Dendritic cell treated with granulocyte-macrophage colony-stimulating factor and Interleukin-4, amounts not matched to agents 40 ng/mL and 50 ng/mL, for 4 days (primary cell): Measurements from ENCODE around the gene EME2.

Experiments
- H3K27ac Mint-ChIP-seq: one replicate; pipeline ENCODE4 v1.8.0; 2022; ENCODE audit warnings: mild to moderate bottlenecking, mixed read lengths
- H3K27me3 Mint-ChIP-seq: one replicate; pipeline ENCODE4 v1.8.0; 2022; ENCODE audit warnings: mild to moderate bottlenecking, mixed read lengths
- H3K36me3 Mint-ChIP-seq: one replicate; pipeline ENCODE4 v1.8.0; 2022; ENCODE audit warnings: low read depth, mixed read lengths
- H3K4me1 Mint-ChIP-seq: one replicate; pipeline ENCODE4 v1.8.0; 2022; ENCODE audit warnings: low read depth, mixed read lengths
- H3K4me3 Mint-ChIP-seq: one replicate; pipeline ENCODE4 v1.8.0; 2022; ENCODE audit warnings: mild to moderate bottlenecking, moderate library complexity, mixed read lengths
- H3K9me3 Mint-ChIP-seq: one replicate; pipeline ENCODE4 v1.8.0; 2022; ENCODE audit warnings: mixed read lengths
- intact Hi-C: fragments of 100-400 bp; cut with micrococcal nuclease; formaldehyde crosslinking; loops from one replicate; pipeline ENCODE4 v1.15.0; 2022

The EME2 gene

DNA sequence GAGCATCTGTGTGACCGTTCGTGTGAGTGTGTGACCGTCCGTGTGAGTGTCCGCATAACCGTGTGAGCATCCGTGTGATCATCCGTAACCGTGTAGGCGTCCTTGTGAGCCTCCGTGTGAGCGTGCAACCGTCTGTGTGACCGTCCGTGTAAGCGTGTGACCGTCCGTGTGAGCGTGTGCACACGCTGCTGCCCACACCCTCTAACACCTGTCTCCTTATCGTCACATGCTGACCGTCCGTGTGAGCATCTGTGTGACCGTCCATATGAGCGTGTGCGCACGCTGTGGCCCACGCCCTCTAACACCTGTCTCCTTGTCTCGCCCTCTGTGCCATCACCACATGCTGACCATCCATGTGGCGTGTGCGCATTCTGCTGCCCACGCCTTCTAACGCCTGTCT, 32.4 kb upstream of the EME2 start:
- Mint-ChIP-seq H3K4me1 (no peaks in the 10 kb centered on the region), H3K27me3 (no peaks in the 10 kb centered on the region), H3K9me3 (no peaks in the 10 kb centered on the region), H3K27ac (no peak overlapping the region), H3K36me3 (peaks cover 35% of the 10 kb centered on the region), H3K4me3 (no peak overlapping the region)
- intact Hi-C loops = no loop called here

DNA sequence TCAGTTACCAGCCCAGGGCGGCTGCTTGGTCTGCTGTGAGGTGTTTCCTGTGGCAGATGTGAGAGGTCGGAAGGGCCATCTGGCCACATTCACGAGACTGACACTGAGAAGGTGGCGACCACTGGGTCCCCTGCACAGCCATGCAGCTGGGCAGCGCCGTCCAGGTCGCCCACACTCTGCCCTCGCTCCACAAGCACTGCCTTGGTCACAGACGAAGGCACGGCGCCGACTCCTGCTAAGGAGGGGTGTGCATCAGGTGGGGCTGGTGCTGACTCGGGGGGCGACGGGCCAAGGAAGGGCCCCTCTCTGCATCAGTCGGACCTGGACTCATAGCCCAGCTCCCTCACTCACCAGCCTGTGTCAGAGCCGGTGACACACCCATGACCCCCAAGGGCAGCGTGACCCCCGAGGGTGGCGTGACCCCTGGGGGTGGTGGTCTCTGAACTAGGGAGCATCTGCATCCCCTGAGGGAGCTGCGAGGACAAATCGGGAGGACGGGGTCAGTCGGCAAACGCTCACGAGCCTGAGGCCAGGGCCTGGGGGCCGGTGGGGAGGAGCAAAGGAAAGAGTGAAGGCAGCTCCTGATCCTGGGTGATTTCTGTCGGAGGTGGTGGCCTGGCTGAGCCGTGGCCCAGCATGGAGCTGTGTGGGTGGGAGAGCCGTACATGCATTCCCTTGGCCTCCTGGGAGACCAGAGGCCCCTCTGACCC, 31.7 kb upstream of the EME2 start:
- H3K4me1 Mint-ChIP-seq = no peaks in the 10 kb centered on the region
- no peak overlapping the region for H3K27ac Mint-ChIP-seq
- no peaks in the 10 kb centered on the region for H3K9me3 Mint-ChIP-seq
- H3K4me3 Mint-ChIP-seq = no peak overlapping the region
- H3K36me3 Mint-ChIP-seq = peaks cover 42% of the 10 kb centered on the region
- H3K27me3 Mint-ChIP-seq = no peaks in the 10 kb centered on the region
- intact Hi-C loops = no loop called here

DNA sequence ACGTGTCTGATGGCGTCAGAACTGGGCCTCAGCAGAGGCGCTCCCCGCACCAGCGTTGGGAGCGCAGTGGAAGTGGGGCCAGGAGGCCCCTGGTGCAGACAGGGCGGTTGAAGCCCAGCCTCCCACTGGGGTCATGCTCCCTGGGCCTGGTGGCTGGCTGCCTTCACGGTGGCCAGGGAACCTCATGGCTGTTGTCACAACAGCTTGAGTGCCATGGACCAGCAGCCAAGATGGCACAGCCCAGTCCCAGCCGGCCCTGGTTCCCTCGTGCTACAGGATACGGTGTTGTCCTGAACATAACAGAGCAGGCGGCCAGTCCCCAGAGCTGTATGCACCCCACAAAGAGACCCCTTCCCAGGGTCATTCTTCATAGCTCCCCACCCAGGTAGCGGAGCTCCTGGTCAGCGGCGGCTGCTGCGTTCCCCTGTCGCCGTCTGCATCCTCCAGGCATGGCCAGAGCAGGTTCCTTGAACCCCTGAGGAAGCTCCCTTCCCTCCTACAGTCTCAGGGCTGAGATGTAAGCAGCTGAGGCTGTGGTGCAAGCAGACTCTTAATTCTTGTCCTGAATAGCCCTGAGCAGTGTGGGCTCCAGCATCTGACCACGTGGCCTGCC, 31.0 kb upstream of the EME2 start:
- H3K36me3 Mint-ChIP-seq = peaks cover 49% of the 10 kb centered on the region
- H3K4me1 Mint-ChIP-seq = no peaks in the 10 kb centered on the region
- no peaks in the 10 kb centered on the region for H3K9me3 Mint-ChIP-seq
- H3K4me3 Mint-ChIP-seq = no peak overlapping the region
- H3K27me3 Mint-ChIP-seq = no peaks in the 10 kb centered on the region
- intact Hi-C loops = no loop called here
- H3K27ac Mint-ChIP-seq = no peak overlapping the region

DNA sequence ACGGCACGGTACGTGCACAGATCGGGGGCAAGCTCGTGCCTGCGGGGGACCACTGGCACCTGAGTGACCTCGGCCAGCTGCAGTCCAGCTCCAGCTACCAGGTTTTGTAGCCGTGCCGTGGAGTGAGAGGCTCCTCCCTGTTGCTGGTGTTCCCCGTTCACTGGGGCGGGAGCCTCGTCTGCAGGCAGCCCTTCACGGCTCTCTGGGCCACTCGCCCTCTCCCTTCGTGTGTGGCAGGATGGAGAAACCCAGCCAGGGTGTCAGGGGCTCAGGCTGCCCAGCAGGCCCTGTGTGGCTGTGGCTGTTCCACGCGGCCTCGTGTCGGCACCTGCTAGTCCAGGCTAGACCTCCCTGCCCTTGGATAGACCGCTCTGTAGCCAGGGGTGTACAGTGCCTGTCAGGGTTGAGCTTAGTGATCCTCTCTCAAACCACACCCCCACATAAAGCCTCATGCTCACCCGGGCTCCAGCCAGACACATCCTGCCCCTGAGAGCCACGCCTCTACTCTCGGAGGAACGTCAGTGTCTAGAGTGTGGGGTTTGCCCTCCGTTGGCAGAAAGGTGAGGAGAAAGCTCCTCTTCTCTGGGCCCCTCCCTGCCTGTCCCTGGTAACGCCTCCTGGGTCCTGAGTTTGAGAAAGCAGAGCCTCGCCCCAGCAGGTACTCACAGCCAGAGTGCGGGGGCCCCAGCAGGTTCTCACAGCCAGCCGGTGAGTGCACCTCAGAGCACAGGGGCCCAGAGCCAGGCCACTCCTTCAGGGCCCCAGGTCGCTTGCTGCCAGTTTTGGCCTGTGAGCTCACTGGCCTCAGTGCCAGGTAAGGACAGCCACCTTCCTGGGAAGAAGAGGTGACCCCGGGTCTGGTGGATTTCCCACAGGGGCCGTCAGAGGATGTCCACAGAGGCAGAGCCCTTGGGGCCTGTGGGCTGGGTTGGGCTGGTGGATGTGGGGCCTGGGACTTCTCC, 29.0 kb upstream of the EME2 start:
- no peak overlapping the region for H3K27ac Mint-ChIP-seq
- intact Hi-C loops = no loop called here
- H3K27me3 Mint-ChIP-seq = no peaks in the 10 kb centered on the region
- no peak overlapping the region for H3K4me3 Mint-ChIP-seq
- H3K36me3 Mint-ChIP-seq = peaks cover 69% of the 10 kb centered on the region
- no peaks in the 10 kb centered on the region for H3K4me1 Mint-ChIP-seq
- no peaks in the 10 kb centered on the region for H3K9me3 Mint-ChIP-seq

DNA sequence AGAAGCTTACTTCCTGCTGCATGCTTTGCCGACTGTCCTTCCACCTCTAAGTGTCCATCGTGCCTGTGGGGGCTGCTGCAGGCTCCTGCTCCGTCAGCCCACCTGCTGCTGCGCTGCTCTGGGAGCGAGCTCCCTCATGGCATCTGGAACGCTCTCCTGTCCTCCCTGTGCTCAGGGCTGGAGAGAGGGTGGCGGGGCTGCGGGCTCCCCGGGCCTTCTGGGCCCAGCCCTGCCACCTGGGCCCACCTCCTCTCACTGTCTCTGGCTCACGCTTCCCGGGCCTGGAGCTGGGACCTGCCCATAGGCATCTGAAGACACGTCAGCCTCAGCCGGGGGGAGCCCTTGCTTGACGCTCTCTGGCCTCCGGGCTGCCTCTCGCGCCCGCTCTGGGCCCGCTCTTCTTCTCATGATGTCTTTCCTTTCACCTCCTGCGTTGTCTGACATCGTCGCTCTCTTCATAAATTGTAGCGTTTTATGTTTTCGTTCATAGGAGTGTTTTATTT, 28.2 kb upstream of the EME2 start:
- Mint-ChIP-seq H3K4me3 (no peak overlapping the region), H3K27me3 (no peaks in the 10 kb centered on the region), H3K27ac (no peak overlapping the region), H3K4me1 (no peaks in the 10 kb centered on the region), H3K9me3 (no peaks in the 10 kb centered on the region), H3K36me3 (peaks cover 76% of the 10 kb centered on the region)
- intact Hi-C loops = no loop called here

DNA sequence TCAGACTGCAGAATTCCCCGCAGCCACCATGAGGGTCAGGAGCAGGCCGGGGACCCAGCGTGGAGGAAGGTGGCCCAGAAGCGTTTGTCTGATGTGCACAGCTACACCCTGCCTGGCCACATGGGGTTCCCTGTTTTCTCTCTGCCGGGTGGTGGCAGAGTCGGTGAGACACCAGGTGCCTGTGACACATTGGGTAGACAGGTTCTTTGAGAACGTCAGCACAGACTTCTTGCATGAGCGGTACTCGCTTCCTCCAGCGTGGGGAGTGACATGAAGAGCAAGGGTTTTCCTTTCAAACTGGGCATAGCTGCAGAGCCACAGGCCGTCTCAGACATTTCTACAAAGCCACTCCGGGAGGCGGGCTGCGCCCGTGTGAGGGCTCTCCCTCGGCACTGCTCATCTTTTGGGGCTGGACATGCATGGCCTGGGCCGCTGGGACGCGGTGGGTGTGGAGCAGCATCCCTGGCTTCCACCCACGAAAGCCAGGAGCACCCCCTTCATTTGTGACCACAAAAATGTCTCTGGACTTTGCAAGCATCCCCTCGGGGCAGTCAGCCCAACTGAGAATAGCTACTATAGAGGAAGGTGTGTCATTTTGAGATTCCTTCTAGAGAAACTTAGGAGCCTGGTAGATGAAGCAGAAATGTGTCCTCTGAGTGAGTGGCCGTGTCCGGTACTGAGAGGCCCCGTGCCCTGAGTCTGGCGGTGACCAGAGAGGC, 27.3 kb upstream of the EME2 start:
- H3K36me3 Mint-ChIP-seq = peaks cover 86% of the 10 kb centered on the region
- no peaks in the 10 kb centered on the region for H3K9me3 Mint-ChIP-seq
- no peaks in the 10 kb centered on the region for H3K27me3 Mint-ChIP-seq
- H3K4me3 Mint-ChIP-seq = no peak overlapping the region
- no peaks in the 10 kb centered on the region for H3K4me1 Mint-ChIP-seq
- H3K27ac Mint-ChIP-seq = no peak overlapping the region
- intact Hi-C loops = no loop called here

DNA sequence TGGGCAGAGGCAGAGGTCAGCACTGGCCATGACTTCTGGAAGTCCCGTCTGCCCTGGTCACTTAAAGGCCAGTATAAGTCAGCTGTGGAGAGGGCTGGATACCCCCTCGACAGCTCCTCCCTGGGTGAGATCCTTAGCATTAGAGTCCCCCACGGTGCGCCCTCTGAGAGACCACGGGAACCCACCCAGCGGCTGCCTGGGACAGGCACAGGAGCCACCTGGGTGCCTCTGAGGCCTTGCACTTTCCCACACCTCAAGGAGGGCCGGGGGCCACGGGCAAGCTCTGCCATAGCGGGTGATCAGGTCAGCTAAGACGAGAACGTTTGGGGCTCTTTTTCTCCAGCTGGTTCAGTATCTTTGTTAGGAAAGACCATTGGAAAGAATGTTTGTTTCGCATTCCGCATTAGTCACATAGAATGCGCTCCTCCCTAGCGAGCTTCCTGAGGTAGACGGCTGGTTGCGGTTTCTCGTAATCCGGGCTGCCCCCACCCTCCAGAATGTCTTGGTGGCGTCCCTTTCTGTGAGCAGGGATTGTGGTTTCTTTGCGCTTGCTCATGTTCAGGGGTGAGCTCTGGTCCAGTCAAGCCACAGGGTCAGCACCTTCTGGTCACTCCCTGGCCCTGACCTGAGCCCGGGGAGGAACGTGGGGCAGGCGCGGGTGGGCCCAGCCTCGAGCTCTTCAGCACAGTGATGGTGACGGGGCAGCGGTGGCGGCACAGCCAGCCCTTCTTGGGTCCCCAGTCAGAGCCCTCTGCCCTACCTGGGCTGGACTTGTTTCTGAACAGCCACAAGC, 26.5 kb upstream of the EME2 start:
- no peak overlapping the region for H3K4me3 Mint-ChIP-seq
- H3K9me3 Mint-ChIP-seq = no peaks in the 10 kb centered on the region
- peaks cover 93% of the 10 kb centered on the region for H3K36me3 Mint-ChIP-seq
- H3K27ac Mint-ChIP-seq = no peak overlapping the region
- intact Hi-C loops = no loop called here
- H3K27me3 Mint-ChIP-seq = no peaks in the 10 kb centered on the region
- no peaks in the 10 kb centered on the region for H3K4me1 Mint-ChIP-seq

DNA sequence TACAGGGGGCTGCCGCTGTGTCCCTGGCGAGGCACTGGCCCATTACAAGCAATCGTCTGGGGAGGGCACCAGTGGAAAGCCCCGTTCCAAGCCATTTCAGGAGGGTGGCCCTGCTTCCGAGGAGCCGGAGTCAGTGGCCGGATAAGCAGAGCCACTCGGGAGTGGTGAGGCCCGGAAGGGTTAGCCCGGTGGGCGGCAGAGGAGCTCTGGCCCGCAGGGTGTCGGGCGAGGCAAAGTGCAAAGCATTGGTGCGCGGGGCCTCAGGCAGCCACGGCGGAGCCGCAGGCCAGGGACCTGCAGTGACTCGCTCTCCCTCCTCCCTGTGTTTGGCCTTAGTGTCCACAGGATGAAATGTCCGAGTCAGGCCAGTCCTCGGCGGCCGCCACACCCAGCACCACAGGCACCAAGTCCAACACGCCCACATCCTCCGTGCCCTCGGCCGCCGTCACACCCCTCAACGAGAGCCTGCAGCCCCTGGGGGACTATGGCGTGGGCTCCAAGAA, 25.9 kb upstream of the EME2 start:
- H3K36me3 Mint-ChIP-seq = peaks cover 99% of the 10 kb centered on the region
- no peaks in the 10 kb centered on the region for H3K4me1 Mint-ChIP-seq
- intact Hi-C loops = no loop called here
- H3K9me3 Mint-ChIP-seq = no peaks in the 10 kb centered on the region
- no peak overlapping the region for H3K4me3 Mint-ChIP-seq
- H3K27me3 Mint-ChIP-seq = no peaks in the 10 kb centered on the region
- H3K27ac Mint-ChIP-seq = no peak overlapping the region

DNA sequence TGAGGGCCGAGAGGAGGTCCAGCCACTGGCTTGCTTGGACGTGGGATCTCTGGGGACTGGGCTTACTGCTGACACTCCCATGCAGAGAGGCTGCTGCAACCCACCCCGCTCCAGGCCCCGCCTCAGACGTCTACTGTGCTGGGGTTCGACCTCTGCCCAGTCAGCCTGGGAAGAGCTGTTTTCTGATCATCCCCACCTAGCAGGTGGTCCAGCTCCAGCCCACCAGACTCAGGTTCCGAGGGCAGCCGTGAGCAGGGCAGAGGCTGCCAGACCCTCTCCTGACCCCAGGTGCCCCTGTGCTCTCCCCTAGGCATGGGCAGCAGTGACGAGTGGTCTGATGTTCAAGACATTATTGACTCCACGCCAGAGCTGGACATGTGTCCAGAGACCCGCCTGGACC, 24.7 kb upstream of the EME2 start:
- Mint-ChIP-seq H3K27me3 (no peaks in the 10 kb centered on the region), H3K9me3 (no peaks in the 10 kb centered on the region), H3K4me1 (no peaks in the 10 kb centered on the region), H3K36me3 (peaks cover 100% of the 10 kb centered on the region), H3K27ac (no peak overlapping the region), H3K4me3 (no peak overlapping the region)
- intact Hi-C loops = no loop called here

DNA sequence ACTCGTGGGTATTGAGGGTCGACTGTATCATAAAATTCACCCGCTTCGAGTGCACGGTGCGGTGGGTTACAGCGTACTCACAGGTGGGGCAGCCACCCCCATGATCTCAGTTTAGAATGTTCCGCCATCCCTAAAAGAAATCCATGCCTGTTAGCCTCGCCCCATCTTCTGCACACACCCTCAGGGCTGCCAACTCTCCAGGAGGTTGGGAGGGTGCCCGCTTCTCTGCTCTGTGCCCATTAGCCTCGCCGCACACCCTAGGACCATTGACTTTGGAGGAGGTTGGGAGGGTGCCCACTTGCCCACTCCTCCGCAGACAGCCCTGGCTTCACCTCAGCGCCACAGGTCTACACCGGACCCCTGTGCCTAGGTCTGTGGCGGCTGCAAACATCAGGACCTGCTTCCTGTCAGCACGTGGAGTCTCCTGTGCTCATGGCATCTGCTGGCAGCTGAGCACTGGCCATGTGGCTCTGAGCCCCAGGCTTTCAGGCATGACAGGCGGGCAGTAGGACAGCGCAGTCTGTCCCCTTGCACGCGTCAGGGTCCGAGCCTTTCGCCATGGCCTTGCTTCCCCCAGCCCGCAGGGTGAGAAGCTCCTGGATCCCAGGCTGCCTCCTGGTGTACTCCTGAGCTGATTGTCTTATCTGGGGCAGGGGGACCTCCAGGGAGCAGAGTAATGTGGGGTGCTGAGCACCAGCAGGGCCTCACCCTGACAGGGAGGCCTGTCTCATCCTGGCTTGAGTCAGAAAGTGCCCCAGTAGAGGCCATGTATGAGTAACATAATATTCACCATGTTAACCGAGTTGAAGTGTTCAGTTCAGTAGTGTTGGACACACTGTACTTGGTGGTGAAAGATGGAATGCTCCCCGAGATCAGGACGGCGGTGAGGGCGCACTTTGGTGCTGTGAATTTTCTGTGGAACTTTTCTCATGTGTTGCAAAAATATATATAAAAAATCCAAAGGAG, 23.2 kb upstream of the EME2 start:
- H3K4me3 Mint-ChIP-seq = no peak overlapping the region
- no peaks in the 10 kb centered on the region for H3K4me1 Mint-ChIP-seq
- no peak overlapping the region for H3K27ac Mint-ChIP-seq
- H3K36me3 Mint-ChIP-seq = peaks cover 100% of the 10 kb centered on the region
- no peaks in the 10 kb centered on the region for H3K9me3 Mint-ChIP-seq
- no peaks in the 10 kb centered on the region for H3K27me3 Mint-ChIP-seq
- intact Hi-C loops = no loop called here

DNA sequence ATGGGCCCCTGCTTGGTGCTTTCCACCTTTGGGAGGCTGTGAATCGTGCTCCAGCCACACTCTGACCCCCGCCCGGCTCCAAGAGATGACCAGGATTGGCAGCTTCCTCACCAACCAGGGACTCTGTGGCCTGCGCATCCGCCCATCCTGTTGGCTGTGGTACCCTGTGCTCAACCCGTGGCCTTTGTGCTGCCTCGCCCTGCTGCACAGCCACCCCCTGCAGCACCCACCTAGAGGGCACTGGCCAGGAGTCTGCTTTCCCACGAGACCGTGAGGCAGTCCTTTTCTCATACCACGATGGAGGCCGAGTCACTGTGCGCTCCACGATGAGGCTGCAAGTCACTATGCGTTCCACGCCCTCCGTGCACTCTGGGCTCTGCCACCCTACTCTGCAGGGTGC, 20.7 kb upstream of the EME2 start:
- intact Hi-C loops = no loop called here

DNA sequence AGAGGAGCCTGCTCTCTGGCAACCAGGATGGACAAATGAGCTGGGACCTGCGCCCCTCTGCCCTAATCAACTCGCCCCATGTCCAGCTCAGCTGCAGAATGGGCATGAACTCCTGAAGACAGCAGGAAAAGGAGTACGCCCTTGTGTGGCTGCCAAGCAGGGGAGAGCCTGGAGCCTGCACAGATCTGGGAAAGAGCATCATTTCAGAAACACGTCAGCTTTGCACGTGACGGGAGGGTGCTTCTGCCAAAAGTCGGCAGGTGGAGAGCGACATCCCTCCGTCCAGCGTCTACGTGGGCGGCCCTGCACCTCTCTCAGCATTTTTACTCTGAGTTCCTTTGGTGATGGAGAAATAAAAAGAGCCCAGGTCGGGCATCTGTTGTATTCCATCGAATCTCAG, 19.8 kb upstream of the EME2 start:
- no peak overlapping the region for H3K27ac Mint-ChIP-seq
- H3K4me3 Mint-ChIP-seq = no peak overlapping the region
- H3K4me1 Mint-ChIP-seq = no peaks in the 10 kb centered on the region
- no peaks in the 10 kb centered on the region for H3K9me3 Mint-ChIP-seq
- H3K27me3 Mint-ChIP-seq = no peaks in the 10 kb centered on the region
- peaks cover 100% of the 10 kb centered on the region for H3K36me3 Mint-ChIP-seq
- intact Hi-C loops = no loop called here

More for the DNA sequence above, 20.7 kb upstream of the EME2 start:
- H3K4me1 Mint-ChIP-seq = no peaks in the 10 kb centered on the region
- no peak overlapping the region for H3K27ac Mint-ChIP-seq
- H3K36me3 Mint-ChIP-seq = peaks cover 100% of the 10 kb centered on the region
- H3K9me3 Mint-ChIP-seq = no peaks in the 10 kb centered on the region
- H3K4me3 Mint-ChIP-seq = no peak overlapping the region
- no peaks in the 10 kb centered on the region for H3K27me3 Mint-ChIP-seq
